Adrenal gland (tissue), 12 donors: ENCODE data around the gene TSKU. TPM values are rescaled to one million over a fixed set of nuclear protein-coding genes. Genes with fewer than 3 reads are reported as not detected.

Source experiments
- DNase-seq, 7 donors: peaks; one replicate each; pipeline ENCODE4 v3.0.0-alpha.2; 2019 to 2020
- H3K27ac ChIP-seq, 5 donors: fragments of 200-600 bp; sonication (generic) in 4 of 5; 1 replicate in 3 of 5; 2 replicates in 2 of 5; pipeline versions ENCODE4 v1.5.1 to v1.8.0; 2016 to 2020; ENCODE audit warnings: mild to moderate bottlenecking in 1 of 5
- H3K27me3 ChIP-seq: fragments of 200-600 bp; 2 replicates; pipeline ENCODE4 v1.8.0; 2021
- H3K36me3 ChIP-seq, 2 donors: fragments of 200-600 bp; replicated peaks in 1 of 2; 1 replicate in 1 of 2; 2 replicates in 1 of 2; pipeline versions ENCODE4 v1.5.1 to v1.8.0; 2018 to 2022
- H3K4me1 ChIP-seq, 2 donors: fragments of 200-600 bp; replicated peaks in 1 of 2; 1 replicate in 1 of 2; 2 replicates in 1 of 2; pipeline versions ENCODE4 v1.5.1 to v1.8.0; 2018 to 2021
- H3K4me3 ChIP-seq, 4 donors: fragments of 200-600 bp; sonication (generic) in 3 of 4; one replicate each; pipeline ENCODE4 v1.5.1; 2016 to 2018
- H3K9me3 ChIP-seq, 3 donors: fragments of 200-600 bp; sonication (generic) in 1 of 3; replicated peaks in 1 of 3; 1 replicate in 2 of 3; 2 replicates in 1 of 3; pipeline versions ENCODE4 v1.5.1 to v1.8.0; 2016 to 2021
- POLR2A ChIP-seq, 2 donors: fragments of 450-650 bp; IDR thresholded peaks; one replicate each; pipeline ENCODE4 v1.6.1; 2017; ENCODE audit warnings: antibody characterized with exemption in 2 of 2, mild to moderate bottlenecking in 2 of 2, moderate library complexity in 1 of 2
- WGBS, 4 donors: extraction: QIAGEN DNeasy Blood & Tissue Kit in 2 of 4; methylation state at CpG; one replicate each; pipeline versions ENCODE4 v1.1.5 to v1.1.7; 2013 to 2017; 5-methylcytosine and 5-hydroxymethylcytosine counted together
- intact Hi-C, 2 donors: fragments of 100-400 bp; cut with DNase I; formaldehyde crosslinking; loops; one replicate each; pipeline versions ENCODE4 v1.14.1 to v1.15.0; 2022 to 2023
- polyA plus RNA-seq, 3 donors: library from polyadenylated mRNA; stranded (reverse); fragments of 200-250 nt in 2 of 3; fragments of 350-450 nt in 1 of 3; fragmentation: Illumina TruSeq in 1 of 3; extraction: RNeasy Lipid Tissue Mini Kit (QIAGEN cat#74804) in 1 of 3; gene quantifications; one replicate each; pipeline ENCODE4 v1.2.3, GENCODE V29; 2013 to 2014
- total RNA-seq, 9 donors: library from RNA; depleted of rRNA in 4 of 9; stranded (reverse); fragments of >200 nt in 4 of 9; fragments of 120-200 nt in 1 of 9; fragmentation: NEBNext Ultra II Directional in 1 of 9; extraction: Animal tissue kit (Norgen Biotek cat#: 25700) in 1 of 9; gene quantifications; one replicate each; pipeline versions ENCODE4 v1.1.0 to v1.2.4, GENCODE V29; 2013 to 2023
- TF ChIP-seq, protein P1 (sequence below), 6 experiments: fragments of 450-650 bp in 4 of 6; fragments of 200-600 bp in 2 of 6; sonication (generic) in 1 of 6; IDR thresholded peaks; 1 replicate in 5 of 6; 2 replicates in 1 of 6; pipeline versions ENCODE4 v1.5.1 to v1.8.0; 2016 to 2021; ENCODE audit warnings: antibody characterized with exemption in 6 of 6, mild to moderate bottlenecking in 2 of 6, moderate library complexity in 1 of 6
- donor health status: healthy with polysubstance abuse.
- donor health status: Bipolar disorder and iron deficiency.
- donor health status: DM: yes; HTN: yes; CAD: no.
- donor health status: DM: no; HTN: no; CAD: no.
- donor health status: DM: no; HTN: no; CAD: no.
- donor health status: DM: yes; HTN: yes; CAD: no.

TSKU gene
- total and polyA plus RNA-seq, 12 donors = 6.7 to 129 (median 12.7) TPM

DNA sequence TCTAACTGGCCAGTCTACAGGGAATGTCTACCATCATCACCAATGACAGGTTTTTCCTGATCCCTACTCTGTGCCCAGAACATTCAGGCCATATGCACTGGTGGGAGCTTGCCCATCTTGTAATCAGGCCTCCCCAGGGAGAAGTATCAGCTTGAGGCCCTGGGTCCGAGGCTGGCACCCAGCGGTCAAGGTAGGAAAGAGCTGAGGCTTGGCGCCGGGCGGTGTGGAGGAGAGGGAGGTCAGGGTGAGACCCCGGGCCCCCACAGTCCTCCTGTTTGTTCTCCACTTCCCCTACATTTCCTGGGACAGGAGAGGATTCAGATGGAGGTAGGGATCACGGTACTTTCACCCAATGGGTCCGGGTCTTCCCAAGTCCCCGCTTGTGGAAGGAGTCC lies 15.5 kb downstream of the TSKU start:
- WGBS, 4 donors = 49 to 79% (median 73%) methylated on average over 4 to 9 of the region's 9 CpGs
- H3K9me3 ChIP-seq = no peaks in the 10 kb centered on the region
- H3K27ac ChIP-seq = peak overlapping the region in 1 of 5 donors; percentile 51
- intact Hi-C loops = loop anchor here (2.0 to 5.0 kb wide), 2 partner anchors 64 to 66 kb away; no protein-coding TSS in a partner anchor
- H3K4me3 ChIP-seq = no peak overlapping the region
- no peaks in the 10 kb centered on the region for H3K36me3 ChIP-seq
- TF ChIP-seq, protein P1, sequence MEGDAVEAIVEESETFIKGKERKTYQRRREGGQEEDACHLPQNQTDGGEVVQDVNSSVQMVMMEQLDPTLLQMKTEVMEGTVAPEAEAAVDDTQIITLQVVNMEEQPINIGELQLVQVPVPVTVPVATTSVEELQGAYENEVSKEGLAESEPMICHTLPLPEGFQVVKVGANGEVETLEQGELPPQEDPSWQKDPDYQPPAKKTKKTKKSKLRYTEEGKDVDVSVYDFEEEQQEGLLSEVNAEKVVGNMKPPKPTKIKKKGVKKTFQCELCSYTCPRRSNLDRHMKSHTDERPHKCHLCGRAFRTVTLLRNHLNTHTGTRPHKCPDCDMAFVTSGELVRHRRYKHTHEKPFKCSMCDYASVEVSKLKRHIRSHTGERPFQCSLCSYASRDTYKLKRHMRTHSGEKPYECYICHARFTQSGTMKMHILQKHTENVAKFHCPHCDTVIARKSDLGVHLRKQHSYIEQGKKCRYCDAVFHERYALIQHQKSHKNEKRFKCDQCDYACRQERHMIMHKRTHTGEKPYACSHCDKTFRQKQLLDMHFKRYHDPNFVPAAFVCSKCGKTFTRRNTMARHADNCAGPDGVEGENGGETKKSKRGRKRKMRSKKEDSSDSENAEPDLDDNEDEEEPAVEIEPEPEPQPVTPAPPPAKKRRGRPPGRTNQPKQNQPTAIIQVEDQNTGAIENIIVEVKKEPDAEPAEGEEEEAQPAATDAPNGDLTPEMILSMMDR (IDR thresholded peaks at IDR 0.05) = no peak
- no peak for TF ChIP-seq POLR2A (IDR thresholded peaks at IDR 0.05)
- no peaks in the 10 kb centered on the region for H3K27me3 ChIP-seq
- peak in 1 of 7 donors; percentile 46 for DNase-seq
- peaks cover 0 to 10% of the 10 kb centered on the region in 2 donors for H3K4me1 ChIP-seq

DNA sequence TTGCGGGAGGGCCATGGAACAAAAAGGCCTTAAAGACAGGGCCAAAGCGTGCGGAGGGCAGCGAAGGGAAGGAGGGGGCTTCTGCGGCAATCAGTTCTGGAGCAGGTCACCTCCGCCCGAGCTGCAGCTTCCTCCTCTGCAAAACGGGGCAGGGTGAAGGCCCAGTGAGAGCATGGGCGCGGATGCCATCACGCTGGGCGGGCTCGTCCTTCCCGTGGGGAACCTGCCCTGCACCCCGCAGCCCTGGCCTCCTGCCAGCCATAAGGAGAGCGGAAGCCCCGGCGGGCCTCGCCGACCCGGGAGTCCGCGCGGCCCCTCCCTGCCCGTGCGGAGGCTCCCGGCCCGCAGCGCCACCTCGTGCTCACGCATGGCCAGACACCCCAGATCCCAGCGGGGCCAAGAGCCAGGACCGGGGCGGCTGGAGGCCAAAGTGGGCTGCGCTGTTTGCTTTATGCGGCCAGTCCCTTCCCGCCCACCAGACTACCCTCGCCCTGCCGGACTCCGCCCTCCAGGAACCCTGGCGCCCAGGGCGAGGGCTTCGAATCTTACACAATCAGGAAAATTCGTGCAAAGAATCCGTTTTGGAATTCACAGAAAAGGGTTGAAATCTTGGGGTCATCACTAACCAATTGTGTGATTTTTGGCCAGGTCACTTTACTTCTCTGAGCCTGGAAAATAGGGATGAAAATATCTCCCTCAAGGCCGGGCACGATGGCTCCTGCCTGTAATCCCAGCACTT lies 16.1 kb downstream of the TSKU start:
- no peaks in the 10 kb centered on the region for H3K36me3 ChIP-seq
- 7 to 11% (median 8%) methylated on average over 20 to 47 of the region's 47 CpGs for WGBS, 4 donors
- peak overlapping the region in 1 of 4 donors; percentile 30 for H3K4me3 ChIP-seq
- TF ChIP-seq POLR2A (IDR thresholded peaks at IDR 0.05) = no peak
- TF ChIP-seq, protein P1 (IDR thresholded peaks at IDR 0.05) = peak; percentile 63 to 98 (median 90)
- intact Hi-C loops = loop anchor here (2.0 to 5.0 kb wide), 2 partner anchors 64 to 67 kb away; no protein-coding TSS in a partner anchor
- no peaks in the 10 kb centered on the region for H3K27me3 ChIP-seq
- peak; percentile 68 to 84 (median 79) for DNase-seq
- H3K4me1 ChIP-seq = peaks cover 0 to 10% of the 10 kb centered on the region in 2 donors
- no peaks in the 10 kb centered on the region for H3K9me3 ChIP-seq
- peak overlapping the region in 1 of 5 donors; percentile 51 for H3K27ac ChIP-seq

DNA sequence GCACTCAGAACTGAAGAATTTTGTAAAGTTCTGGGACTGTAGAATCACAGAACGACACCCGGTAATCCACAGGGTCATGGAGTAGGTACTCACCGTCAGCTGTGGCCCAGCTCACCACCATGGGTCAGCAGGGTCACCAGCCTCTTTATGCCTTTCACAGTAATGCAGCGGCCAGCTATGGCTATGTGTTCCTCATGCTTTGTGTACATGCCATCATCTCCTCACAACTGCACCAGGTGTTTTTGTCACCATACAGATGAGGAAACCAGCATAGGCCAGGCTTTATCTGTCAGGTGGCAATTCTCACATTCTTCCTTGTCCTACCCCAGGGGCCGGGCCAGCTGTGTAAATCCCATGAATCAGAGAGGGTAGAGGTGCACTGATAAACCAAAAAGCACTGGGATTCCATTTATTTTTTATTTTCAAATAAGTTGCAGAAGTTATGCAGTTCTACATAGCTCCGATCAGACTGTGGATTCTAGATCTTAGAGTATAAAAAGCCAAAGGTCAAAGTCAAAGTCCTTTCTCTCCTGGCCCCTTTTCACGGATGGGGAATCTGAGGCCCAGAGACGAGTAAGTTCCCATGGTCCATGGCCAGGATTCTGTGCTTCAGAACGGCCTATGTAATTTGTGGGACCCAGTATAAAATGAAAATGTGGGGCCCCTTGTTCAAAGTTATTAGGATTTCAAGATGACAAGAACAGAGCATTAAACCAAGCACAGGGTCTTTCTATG lies 17.5 kb downstream of the TSKU start:
- no peak overlapping the region for H3K4me3 ChIP-seq
- DNase-seq = peak in 1 of 7 donors; percentile 50
- peaks cover 0 to 10% of the 10 kb centered on the region in 2 donors for H3K4me1 ChIP-seq
- WGBS, 4 donors = 87 to 90% (median 89%) methylated on average over 8 to 9 of the region's 9 CpGs
- H3K27ac ChIP-seq = no peak overlapping the region
- TF ChIP-seq, protein P1 (IDR thresholded peaks at IDR 0.05) = no peak
- TF ChIP-seq POLR2A (IDR thresholded peaks at IDR 0.05) = no peak
- no peaks in the 10 kb centered on the region for H3K27me3 ChIP-seq
- intact Hi-C loops = loop anchor here in 1 of 2 donors (10.0 kb wide), 1 partner anchor 244 kb away; no protein-coding TSS in a partner anchor
- no peaks in the 10 kb centered on the region for H3K9me3 ChIP-seq
- H3K36me3 ChIP-seq = no peaks in the 10 kb centered on the region

DNA sequence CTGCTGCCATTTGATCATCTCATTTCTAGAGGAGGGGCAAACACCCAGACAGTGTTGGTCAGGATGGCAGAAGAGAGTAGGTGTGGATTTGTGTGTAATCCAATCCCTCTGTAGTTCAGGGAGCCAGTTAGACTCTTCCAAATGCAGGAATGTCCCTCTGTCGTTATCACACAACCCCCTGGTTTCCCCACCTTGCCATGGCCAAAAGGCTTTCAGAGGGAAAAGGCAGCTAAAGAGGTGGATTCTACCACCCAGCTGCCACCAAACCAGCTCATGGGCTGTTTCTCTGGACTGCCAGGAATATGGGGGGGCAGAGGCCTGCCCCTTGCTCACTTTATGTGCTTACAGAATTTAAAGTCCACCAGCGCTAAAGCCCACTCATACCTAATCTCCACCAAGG lies 18.1 kb downstream of the TSKU start:
- H3K36me3 ChIP-seq = no peaks in the 10 kb centered on the region
- H3K4me3 ChIP-seq = no peak overlapping the region
- no peak overlapping the region for H3K27ac ChIP-seq
- no peaks in the 10 kb centered on the region for H3K27me3 ChIP-seq
- no peaks in the 10 kb centered on the region for H3K9me3 ChIP-seq
- DNase-seq = peak in 1 of 7 donors; percentile 37
- 62 to 90% (median 74%) methylated on average over 2 of the region's 2 CpGs for WGBS, 4 donors
- intact Hi-C loops = loop anchor here in 1 of 2 donors (10.0 kb wide), 1 partner anchor 244 kb away; no protein-coding TSS in a partner anchor
- H3K4me1 ChIP-seq = peaks cover 0 to 10% of the 10 kb centered on the region in 2 donors
- TF ChIP-seq, protein P1 (IDR thresholded peaks at IDR 0.05) = no peak
- TF ChIP-seq POLR2A (IDR thresholded peaks at IDR 0.05) = no peak
